ENCODE measurements around the gene CD248.

- TF ChIP-seq CTCF (IDR thresholded peaks at IDR 0.05) (no peak), POLR2A (IDR thresholded peaks at IDR 0.05; ENCODE audit: low read length) (no peak), MYC (IDR thresholded peaks at IDR 0.05; ENCODE audit: borderline replicate concordance, low read length) (no peak), EP300 (IDR thresholded peaks at IDR 0.05) (no peak), KDM5A (IDR thresholded peaks at IDR 0.05) (no peak), MAFK (IDR thresholded peaks at IDR 0.05; ENCODE audit: partially characterized antibody) (no peak), TP53 (CRISPR knock-in tag; IDR thresholded peaks at IDR 0.05) (no peak), KDM1A (IDR thresholded peaks at IDR 0.05; ENCODE audit: low read depth) (no peak)
These were observed 40.7 kb downstream of the CD248 start for GRCh38 chr11:66275984-66276612.
